ENCODE results near the gene DMRTC1B.
"Not testable (repeated sequence)": the region's sequence is repeated elsewhere in the genome, so short reads cannot be mapped to it uniquely, and the experiment has no call there.

Gene DMRTC1B

GRCh38 chrX:72776653-72777466, at the start of gene DMRTC1B:
Gene DMRTC1B, plus strand, starts transcription at chrX:72776890. Its CDS starts 68,246 bp downstream, at chrX:72845136.
- not testable (repeated sequence) for H3K27me3 ChIP-seq (ENCODE audit: insufficient read depth, low read depth, severe bottlenecking); H3K36me3 ChIP-seq; H3K9me3 ChIP-seq (ENCODE audit: severe bottlenecking); H3K4me3 ChIP-seq (ENCODE audit: low read depth, low read length); DNase-seq; H3K27ac ChIP-seq

GRCh38 chrX:72727846-72728245, 48.8 kb upstream of the DMRTC1B start:
- H3K27me3 ChIP-seq (ENCODE audit: insufficient read depth, low read depth, severe bottlenecking), result peaks cover under 1% of the 10 kb centered on the region
- no peak for TF ChIP-seq CTCF (IDR thresholded peaks at IDR 0.05; ENCODE audit: low read depth, low read length)
- H3K4me3 ChIP-seq (ENCODE audit: low read depth, low read length), result no peak overlapping the region
- no peak overlapping the region for H3K27ac ChIP-seq
- no peak for DNase-seq
- H3K36me3 ChIP-seq, result no peaks in the 10 kb centered on the region
- no peaks in the 10 kb centered on the region for H3K9me3 ChIP-seq (ENCODE audit: severe bottlenecking)

- H3K9me3 ChIP-seq (ENCODE audit: severe bottlenecking); DNase-seq; H3K36me3 ChIP-seq; H3K27me3 ChIP-seq (ENCODE audit: insufficient read depth, low read depth, severe bottlenecking); H3K4me3 ChIP-seq (ENCODE audit: low read depth, low read length); H3K27ac ChIP-seq: not testable (repeated sequence)
These were observed 43.1 kb upstream of the DMRTC1B start for GRCh38 chrX:72733636-72734035.

- Histone ChIP-seq H3K9me3 (ENCODE audit: severe bottlenecking) (no peaks in the 10 kb centered on the region), H3K27me3 (ENCODE audit: insufficient read depth, low read depth, severe bottlenecking) (peaks cover 2% of the 10 kb centered on the region), H3K36me3 (no peaks in the 10 kb centered on the region), H3K4me3 (ENCODE audit: low read depth, low read length) (no peak overlapping the region), H3K27ac (no peak overlapping the region)
- TF ChIP-seq CTCF (IDR thresholded peaks at IDR 0.05; ENCODE audit: low read depth, low read length), result no peak
- DNase-seq, result no peak
These were observed 41.1 kb upstream of the DMRTC1B start for GRCh38 chrX:72735561-72735960.

GRCh38 chrX:72745546-72745945, 31.1 kb upstream of the DMRTC1B start:
- not testable (repeated sequence) for H3K27me3 ChIP-seq (ENCODE audit: insufficient read depth, low read depth, severe bottlenecking)

GRCh38 chrX:72748545-72748944, 28.1 kb upstream of the DMRTC1B start:
- H3K27me3 ChIP-seq (ENCODE audit: insufficient read depth, low read depth, severe bottlenecking); H3K27ac ChIP-seq; H3K36me3 ChIP-seq; H3K4me3 ChIP-seq (ENCODE audit: low read depth, low read length); DNase-seq; H3K9me3 ChIP-seq (ENCODE audit: severe bottlenecking): not testable (repeated sequence)

More at GRCh38 chrX:72745546-72745945, 31.1 kb upstream of the DMRTC1B start:
- not testable (repeated sequence) for H3K27ac ChIP-seq; DNase-seq; H3K36me3 ChIP-seq; H3K9me3 ChIP-seq (ENCODE audit: severe bottlenecking); H3K4me3 ChIP-seq (ENCODE audit: low read depth, low read length)

- H3K27me3 ChIP-seq (ENCODE audit: insufficient read depth, low read depth, severe bottlenecking); H3K9me3 ChIP-seq (ENCODE audit: severe bottlenecking); H3K27ac ChIP-seq; DNase-seq; H3K4me3 ChIP-seq (ENCODE audit: low read depth, low read length); H3K36me3 ChIP-seq: not testable (repeated sequence)
These were observed 16.2 kb upstream of the DMRTC1B start for GRCh38 chrX:72760454-72760853.

- not testable (repeated sequence) for H3K4me3 ChIP-seq (ENCODE audit: low read depth, low read length); H3K36me3 ChIP-seq; H3K27me3 ChIP-seq (ENCODE audit: insufficient read depth, low read depth, severe bottlenecking); H3K9me3 ChIP-seq (ENCODE audit: severe bottlenecking); DNase-seq; H3K27ac ChIP-seq
These were observed 739 bp downstream of the DMRTC1B start for GRCh38 chrX:72777467-72777790.

GRCh38 chrX:72778146-72778545, 1.5 kb downstream of the DMRTC1B start:
- H3K27ac ChIP-seq; DNase-seq; H3K4me3 ChIP-seq (ENCODE audit: low read depth, low read length); H3K9me3 ChIP-seq (ENCODE audit: severe bottlenecking); H3K27me3 ChIP-seq (ENCODE audit: insufficient read depth, low read depth, severe bottlenecking); H3K36me3 ChIP-seq: not testable (repeated sequence)

GRCh38 chrX:72782560-72782959, 5.9 kb downstream of the DMRTC1B start, which contains the start of gene FAM236B:
Gene FAM236B, minus strand, starts transcription at chrX:72782660. Its CDS starts 100 bp downstream, at chrX:72782560.
- H3K27me3 ChIP-seq (ENCODE audit: insufficient read depth, low read depth, severe bottlenecking); H3K9me3 ChIP-seq (ENCODE audit: severe bottlenecking); DNase-seq; H3K27ac ChIP-seq; H3K36me3 ChIP-seq; H3K4me3 ChIP-seq (ENCODE audit: low read depth, low read length): not testable (repeated sequence)

- not testable (repeated sequence) for H3K36me3 ChIP-seq; DNase-seq; H3K9me3 ChIP-seq (ENCODE audit: severe bottlenecking); H3K27me3 ChIP-seq (ENCODE audit: insufficient read depth, low read depth, severe bottlenecking); H3K27ac ChIP-seq; H3K4me3 ChIP-seq (ENCODE audit: low read depth, low read length)
These were observed 6.8 kb downstream of the DMRTC1B start for GRCh38 chrX:72783365-72783936.

GRCh38 chrX:72783964-72784363, 7.3 kb downstream of the DMRTC1B start:
- not testable (repeated sequence) for H3K27ac ChIP-seq; DNase-seq; H3K4me3 ChIP-seq (ENCODE audit: low read depth, low read length); H3K27me3 ChIP-seq (ENCODE audit: insufficient read depth, low read depth, severe bottlenecking); H3K9me3 ChIP-seq (ENCODE audit: severe bottlenecking); H3K36me3 ChIP-seq

GRCh38 chrX:72788142-72788541, 11.5 kb downstream of the DMRTC1B start:
- H3K4me3 ChIP-seq (ENCODE audit: low read depth, low read length); H3K27me3 ChIP-seq (ENCODE audit: insufficient read depth, low read depth, severe bottlenecking); DNase-seq; H3K36me3 ChIP-seq; H3K9me3 ChIP-seq (ENCODE audit: severe bottlenecking); H3K27ac ChIP-seq: not testable (repeated sequence)
